HTR-8/SVneo (cell line): ENCODE results near the gene MAN1C1.

Source experiments
- DNase-seq: peaks from one replicate; pipeline ENCODE4 v3.0.0; 2011; ENCODE audit warnings: low spot score, mixed read lengths; ENCODE audit not compliant: insufficient read length
- FAIRE-seq: peaks from 2 replicates; lab custom pipeline; 2011; peaks lifted over from hg19 to GRCh38; lab: Jason Lieb, UNC

MAN1C1 gene

GRCh38 chr1:25747046-25747719 is 130.6 kb downstream of the MAN1C1 start:
- DNase-seq (no peak), FAIRE-seq (no peak)

GRCh38 chr1:25748531-25749205 is 132.1 kb downstream of the MAN1C1 start:
- no peak for FAIRE-seq
- DNase-seq, result no peak

- FAIRE-seq (no peak), DNase-seq (no peak)
These were observed 134.5 kb downstream of the MAN1C1 start for GRCh38 chr1:25750923-25751605.

DNA sequence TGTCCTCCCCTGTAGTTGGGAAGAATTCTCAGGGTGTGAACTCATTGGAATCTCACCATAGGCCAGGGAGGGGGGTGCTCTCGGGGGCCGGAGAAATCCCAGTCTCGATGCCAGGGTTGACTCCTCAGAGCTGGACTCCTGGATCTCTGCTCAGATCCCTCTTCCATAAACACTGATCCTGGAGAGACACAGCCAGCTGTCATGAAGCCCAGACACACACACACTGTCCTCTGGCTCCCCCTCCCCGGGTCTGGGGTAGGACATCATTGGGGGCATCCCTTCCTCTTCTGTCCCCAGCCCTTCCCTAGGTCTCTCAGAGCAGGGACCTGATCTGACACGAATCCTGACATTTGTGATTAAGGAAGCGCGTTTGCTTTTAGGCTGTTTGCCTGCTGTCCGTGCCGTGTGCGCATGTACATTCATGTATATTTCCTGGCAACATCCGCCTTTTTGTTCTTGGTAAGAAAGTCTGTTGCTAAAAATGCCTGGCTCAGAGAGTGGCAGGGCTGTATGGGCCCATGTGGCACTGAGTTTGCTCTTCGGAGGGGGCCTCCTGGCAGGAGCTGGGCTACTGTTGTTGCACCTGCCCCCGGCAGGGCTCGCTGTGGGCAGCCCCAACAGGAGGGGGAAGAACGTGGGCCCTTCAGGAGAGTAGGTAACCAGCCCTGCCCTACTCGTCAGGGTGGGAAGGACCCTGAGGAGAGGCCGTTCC is 138.0 kb downstream of the MAN1C1 start:
- DNase-seq (no peak), FAIRE-seq (no peak)

GRCh38 chr1:25755475-25756125 is 139.0 kb downstream of the MAN1C1 start:
- DNase-seq (no peak), FAIRE-seq (no peak)

DNA sequence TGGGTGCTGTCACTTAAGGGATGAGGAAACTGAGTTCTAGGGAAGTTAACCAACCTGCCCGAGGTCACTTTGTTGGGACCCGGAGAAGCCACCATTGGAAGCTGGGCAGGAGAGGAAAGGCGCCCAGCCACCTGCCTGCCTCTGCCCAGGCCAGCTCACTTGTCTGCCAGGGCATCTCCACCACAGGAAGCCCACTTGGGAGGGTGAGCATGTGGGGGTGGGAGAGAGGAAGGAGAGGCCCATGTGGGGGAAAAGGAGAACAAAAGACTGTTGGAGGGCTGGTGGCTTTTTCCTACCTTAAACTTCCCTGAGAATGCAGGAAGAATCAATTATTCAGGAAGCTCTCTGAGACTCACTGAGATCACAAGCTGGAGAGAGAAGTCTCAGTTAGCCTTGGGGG is 139.6 kb downstream of the MAN1C1 start:
- no peak for DNase-seq
- FAIRE-seq, result no peak

DNA sequence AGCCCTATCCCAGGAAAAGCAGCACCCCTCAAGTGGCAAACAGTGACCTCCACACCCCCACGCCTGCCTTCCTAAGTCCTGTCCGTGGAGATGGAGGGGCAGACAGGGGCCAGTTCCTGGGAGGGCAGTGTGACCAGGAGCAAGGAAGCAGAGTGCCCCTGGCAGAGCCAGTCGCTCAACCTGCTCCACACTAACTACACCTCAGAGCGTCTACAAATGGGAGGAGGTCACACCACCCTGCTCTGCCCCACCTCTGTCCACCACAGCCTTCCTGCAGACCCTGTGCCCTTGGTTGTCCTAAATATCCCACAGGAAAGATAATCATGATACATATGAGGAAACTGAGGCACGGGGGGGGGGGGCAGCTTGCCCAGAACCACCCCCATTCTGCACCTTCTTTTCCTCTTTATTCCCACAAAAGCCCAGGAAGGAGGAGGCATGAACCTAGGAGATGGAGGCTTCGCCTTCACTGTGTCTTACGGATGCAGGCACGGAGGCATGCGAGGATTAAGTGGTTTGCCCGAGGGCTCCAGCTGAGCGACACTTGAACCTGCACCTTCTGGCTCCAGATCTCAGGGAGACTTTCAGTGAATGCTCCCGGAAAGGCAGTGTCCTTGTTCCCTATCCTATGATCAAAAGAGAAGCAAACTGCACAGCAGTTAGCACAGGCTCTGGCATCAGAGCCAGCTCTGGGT is 140.7 kb downstream of the MAN1C1 start:
- DNase-seq, result no peak
- FAIRE-seq, result no peak

DNA sequence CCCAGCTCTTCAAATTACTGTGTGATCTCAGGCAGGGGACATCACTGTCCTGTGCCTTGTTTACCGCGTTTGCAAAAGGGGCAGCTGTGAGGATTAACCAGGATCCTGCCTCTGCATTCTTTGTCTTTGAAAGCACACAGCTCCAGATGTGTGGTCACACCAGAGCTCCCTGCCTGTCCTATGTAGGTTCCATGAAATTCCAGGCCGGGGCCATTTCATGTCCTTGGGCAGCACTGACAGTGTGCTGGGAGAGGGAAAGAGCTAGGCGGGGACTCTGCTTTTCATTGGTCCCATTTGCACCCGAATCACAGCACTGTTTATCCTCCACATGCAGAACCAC is 141.2 kb downstream of the MAN1C1 start:
- no peak for DNase-seq

GRCh38 chr1:25758466-25759070 is 142.0 kb downstream of the MAN1C1 start:
- FAIRE-seq, result no peak
- no peak for DNase-seq

More for the DNA sequence above, 141.2 kb downstream of the MAN1C1 start:
- FAIRE-seq, result no peak

GRCh38 chr1:25760122-25760719 is 143.6 kb downstream of the MAN1C1 start:
- DNase-seq, result no peak
- FAIRE-seq, result no peak

GRCh38 chr1:25760871-25761270 is 144.3 kb downstream of the MAN1C1 start:
- DNase-seq, result no peak
- no peak for FAIRE-seq

DNA sequence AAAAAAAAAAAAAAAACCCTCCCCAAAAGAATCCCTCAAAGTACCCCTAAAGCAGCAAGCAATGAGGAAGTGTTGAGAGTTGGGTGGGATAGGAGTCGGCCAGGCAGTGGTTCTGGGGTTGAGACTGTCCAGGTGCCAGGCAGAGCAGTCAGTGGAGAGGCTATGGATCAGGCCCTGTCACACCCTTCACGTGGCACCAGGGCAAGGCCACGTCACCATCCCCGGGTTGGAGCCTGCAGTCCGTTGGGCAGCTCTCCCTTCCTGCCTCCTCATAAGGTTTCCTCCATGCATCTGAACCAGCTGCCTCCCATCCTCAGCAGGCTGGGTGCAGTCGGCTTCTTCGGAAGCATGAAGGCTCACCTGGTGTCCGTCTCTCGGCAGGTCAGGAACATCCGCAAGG is 146.9 kb downstream of the MAN1C1 start:
- FAIRE-seq (no peak), DNase-seq (no peak)

DNA sequence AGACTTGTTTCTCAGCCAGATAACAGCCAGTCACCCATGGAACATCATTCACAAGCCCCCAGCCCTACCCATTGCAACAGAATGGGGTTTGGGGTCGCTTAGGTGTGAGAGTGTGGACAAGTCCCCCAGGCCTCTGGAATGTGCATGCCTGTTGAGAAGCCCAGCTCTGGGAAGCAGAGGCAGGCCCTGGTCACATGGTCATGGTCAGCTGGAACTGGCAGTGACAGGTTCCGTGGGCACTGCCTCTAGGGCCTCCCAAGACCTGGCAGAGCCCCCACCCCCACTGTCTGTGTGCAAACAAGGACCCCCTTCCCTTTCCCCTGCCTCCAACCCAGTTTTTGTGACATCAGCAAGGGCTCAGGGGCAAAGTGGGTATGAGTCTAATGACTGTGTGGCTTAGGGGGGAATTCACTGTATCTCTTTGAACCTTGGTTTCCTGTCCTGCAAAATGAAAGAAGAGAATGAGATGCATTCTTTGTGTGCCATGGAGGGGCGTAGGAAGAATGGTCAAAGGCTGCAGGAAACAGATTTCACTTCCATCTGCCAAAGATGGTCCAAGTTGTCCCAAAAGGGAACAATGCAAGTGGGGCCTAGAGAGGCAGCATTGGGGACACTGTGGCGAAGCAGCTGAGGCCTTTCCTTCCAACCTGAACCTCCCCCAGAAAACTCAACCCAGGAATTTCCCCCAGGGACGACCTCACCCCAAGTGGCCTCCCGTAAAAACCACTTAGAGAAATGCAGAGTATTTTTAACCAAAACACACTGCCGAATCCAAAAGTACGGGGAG is 148.7 kb downstream of the MAN1C1 start:
- DNase-seq (no peak), FAIRE-seq (no peak)

GRCh38 chr1:25765923-25766589 is 149.5 kb downstream of the MAN1C1 start:
- FAIRE-seq, result no peak
- no peak for DNase-seq

DNA sequence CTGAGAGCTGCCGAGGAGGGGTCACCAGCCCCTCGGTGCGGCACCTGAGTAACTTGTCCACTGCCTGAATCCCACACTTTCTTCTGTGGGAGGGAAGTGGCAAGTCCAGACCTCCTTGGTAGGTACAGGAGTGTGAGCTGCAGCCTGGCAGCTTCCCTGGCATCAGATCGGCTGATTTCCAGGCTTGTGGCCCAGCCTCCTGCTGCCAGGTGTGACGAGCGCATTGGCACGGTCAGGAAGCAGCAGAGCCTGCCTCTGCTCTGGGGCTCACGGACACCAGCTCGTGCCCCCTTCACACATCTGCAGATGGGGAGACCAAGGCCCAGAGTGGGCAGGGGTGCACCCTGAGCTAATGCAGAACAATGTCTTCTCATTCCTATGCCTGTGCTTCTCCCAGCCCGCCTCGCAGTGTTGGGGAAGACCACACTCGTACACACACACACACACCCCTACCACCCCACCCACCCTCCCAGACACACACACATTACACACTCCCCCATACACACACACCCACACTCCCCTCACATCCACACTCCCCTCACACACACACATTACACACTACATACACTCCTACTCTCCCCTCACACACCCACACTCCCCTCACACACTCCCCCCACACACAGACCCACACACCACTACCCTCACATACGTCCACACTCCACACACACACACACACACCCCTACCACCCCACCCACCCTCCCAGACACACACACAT is 150.3 kb downstream of the MAN1C1 start:
- no peak for FAIRE-seq
- DNase-seq, result no peak

GRCh38 chr1:25767437-25767770 is 150.8 kb downstream of the MAN1C1 start:
- DNase-seq, result no peak
- no peak for FAIRE-seq

GRCh38 chr1:25768999-25769398 is 152.4 kb downstream of the MAN1C1 start:
- no peak for DNase-seq
- no peak for FAIRE-seq
